COLO668 (cell line): Measurements from ENCODE around the gene PXDN.
A peak's percentile ranks its signal among the peaks of the same experiment; 100 is the strongest.

Experiments
- DNase-seq: peaks from one replicate; lab custom pipeline; 2025; ENCODE audit not compliant: unreplicated experiment; lab: John Stamatoyannopoulos, UW

The PXDN gene

GRCh38 chr2:1754461-1755170, 10.3 kb upstream of the PXDN start:
- DNase-seq, result no peak

- DNase-seq, result no peak
These were observed 9.7 kb upstream of the PXDN start for GRCh38 chr2:1754046-1754445.

- DNase-seq, result no peak
These were observed 8.4 kb upstream of the PXDN start for GRCh38 chr2:1752751-1753150.

GRCh38 chr2:1751767-1752725, 7.7 kb upstream of the PXDN start:
- no peak for DNase-seq

GRCh38 chr2:1750933-1751766, 6.8 kb upstream of the PXDN start:
- peak; percentile 29 for DNase-seq

GRCh38 chr2:1750270-1750932, 6.1 kb upstream of the PXDN start:
- DNase-seq, result no peak

- no peak for DNase-seq
These were observed 5.3 kb upstream of the PXDN start for GRCh38 chr2:1749489-1750119.

- DNase-seq, result no peak
These were observed 4.6 kb upstream of the PXDN start for GRCh38 chr2:1748741-1749488.

GRCh38 chr2:1748176-1748740, 3.9 kb upstream of the PXDN start:
- no peak for DNase-seq

- no peak for DNase-seq
These were observed 3.0 kb upstream of the PXDN start for GRCh38 chr2:1747065-1747941.

GRCh38 chr2:1746174-1747064, 2.1 kb upstream of the PXDN start:
- no peak for DNase-seq

GRCh38 chr2:1745171-1746023, 1.1 kb upstream of the PXDN start:
- DNase-seq, result no peak

GRCh38 chr2:1744151-1744445, 217 bp downstream of the PXDN start:
- DNase-seq, result no peak

- no peak for DNase-seq
These were observed 742 bp downstream of the PXDN start for GRCh38 chr2:1743396-1744150.

GRCh38 chr2:1742681-1743395, 1.5 kb downstream of the PXDN start:
- DNase-seq, result no peak
